HCT116 (cell line): ENCODE results near the gene CNPY2. TPM values are rescaled to one million over a fixed set of nuclear protein-coding genes. Genes with fewer than 3 reads are reported as not detected.

ENCODE experiments used
- ATAC-seq: fragments of 200-7000 bp; cut with Tn5 transposase; 2 replicates; pipeline ENCODE4 v1.9.1; 2020; ENCODE audit warnings: mild to moderate bottlenecking, moderate library complexity
- BruUV-seq: library from RNA; stranded (reverse); fragments of 400-500 nt; replicated peaks from 2 replicates; lab custom pipeline; 2021; lab: Mats Ljungman, UMichigan
- CTCF ChIA-PET: fragments of 300-600 bp; sonication (Branson Sonifier 250); formaldehyde crosslinking; loops from one replicate; lab custom pipeline; 2021; ENCODE audit warnings: antibody characterized with exemption; lab: Charles Lee
- POLR2A ChIA-PET: fragments of 300-600, 350-600 bp; sonication (Branson Sonifier 250); formaldehyde crosslinking; loops from one replicate; lab custom pipeline; 2021; ENCODE audit warnings: antibody characterized with exemption; lab: Charles Lee
- RAD21 ChIA-PET, 2 experiments: fragments of 300-600 bp; sonication (Branson Sonifier 250); formaldehyde crosslinking; loops; one replicate each; lab custom pipeline; 2023; ENCODE audit warnings: low total read pairs in 2 of 2; ENCODE audit not compliant: uncharacterized antibody in 2 of 2, unreplicated experiment in 2 of 2, low non-redundant PET in 1 of 2; lab: Charles Lee
- DNase-seq: peaks from one replicate; pipeline ENCODE4 v3.0.0-alpha.2; 2010; ENCODE audit warnings: low read depth, low spot score
- H2AFZ ChIP-seq: fragments of 200-600 bp; shearing (Covaris generic), sonication (generic); 2 replicates; pipeline ENCODE4 v1.6.1; 2017; ENCODE audit warnings: low read depth, mixed run types, mixed read lengths, antibody characterized with exemption, low read length; ENCODE audit not compliant: poor library complexity, severe bottlenecking
- H3K27ac ChIP-seq: 2 replicates; pipeline ENCODE4 v1.5.1; 2012; ENCODE audit warnings: low read depth, low read length
- H3K27me3 ChIP-seq: fragments of 200-600 bp; sonication (generic); 2 replicates; pipeline ENCODE4 v1.6.1; 2016; ENCODE audit warnings: mixed run types, low read length, mixed read lengths; ENCODE audit not compliant: insufficient read depth
- H3K36me3 ChIP-seq, 2 experiments: fragments of 200-500 bp in 1 of 2; fragments of 200-600 bp in 1 of 2; sonication (Bioruptor generic) in 1 of 2; sonication (generic) in 1 of 2; 2 replicates each; pipeline versions ENCODE4 v1.5.1 to v1.6.1; 2014 to 2016; ENCODE audit warnings: low read length in 2 of 2, inconsistent platforms in 1 of 2, mixed read lengths in 1 of 2, mixed run types in 1 of 2; ENCODE audit not compliant: insufficient read depth in 2 of 2, control insufficient read depth in 1 of 2
- H3K4me1 ChIP-seq, 2 experiments: fragments of 200-600 bp in 1 of 2; sonication (generic) in 1 of 2; 2 replicates each; pipeline versions ENCODE4 v1.5.1 to v1.6.1; 2012 to 2017; ENCODE audit warnings: low read length in 2 of 2, inconsistent platforms in 1 of 2, mild to moderate bottlenecking in 1 of 2, mixed read lengths in 1 of 2, mixed run types in 1 of 2, moderate library complexity in 1 of 2; ENCODE audit not compliant: insufficient read depth in 2 of 2, control insufficient read depth in 1 of 2
- H3K4me2 ChIP-seq: fragments of 200-600 bp; sonication (generic); 2 replicates; pipeline ENCODE4 v1.6.1; 2017; ENCODE audit warnings: mixed run types, low read length, mixed read lengths
- H3K4me3 ChIP-seq, 2 experiments: fragments of 200-600 bp in 1 of 2; sonication (generic) in 1 of 2; replicated peaks in 1 of 2; 2 replicates each; pipeline ENCODE4 v1.5.1; 2011 to 2016; ENCODE audit warnings: low read length in 2 of 2, control low read depth in 1 of 2, low read depth in 1 of 2, mild to moderate bottlenecking in 1 of 2, mixed read lengths in 1 of 2, mixed run types in 1 of 2
- H3K79me2 ChIP-seq: fragments of 200-600 bp; sonication (generic); 2 replicates; pipeline ENCODE4 v1.6.1; 2017; ENCODE audit warnings: mild to moderate bottlenecking, mixed run types, low read length, moderate library complexity, mixed read lengths; ENCODE audit not compliant: insufficient read depth
- H3K9ac ChIP-seq: fragments of 200-600 bp; sonication (generic); 2 replicates; pipeline ENCODE4 v1.6.1; 2016; ENCODE audit warnings: low read length, mixed read lengths
- H3K9me2 ChIP-seq: fragments of 200-600 bp; sonication (generic), shearing (Covaris generic); 2 replicates; pipeline ENCODE4 v1.6.1; 2017; ENCODE audit warnings: mixed run types, mild to moderate bottlenecking, moderate library complexity; ENCODE audit not compliant: insufficient read depth
- H3K9me3 ChIP-seq, 2 experiments: fragments of 200-500 bp in 1 of 2; fragments of 200-600 bp in 1 of 2; sonication (Bioruptor generic) in 1 of 2; sonication (generic) in 1 of 2; 2 replicates each; pipeline ENCODE4 v1.6.1; 2014 to 2017; ENCODE audit warnings: low read length in 2 of 2, mixed read lengths in 2 of 2, inconsistent platforms in 1 of 2, low read depth in 1 of 2, mild to moderate bottlenecking in 1 of 2, mixed run types in 1 of 2, moderate library complexity in 1 of 2; ENCODE audit not compliant: control insufficient read depth in 1 of 2, insufficient read depth in 1 of 2
- H4K20me1 ChIP-seq: fragments of 200-600 bp; sonication (generic), shearing (Covaris generic); 2 replicates; pipeline ENCODE4 v1.6.1; 2017; ENCODE audit warnings: mixed run types, mild to moderate bottlenecking, moderate library complexity; ENCODE audit not compliant: insufficient read depth
- CBX3 ChIP-seq: IDR thresholded peaks from 2 replicates; pipeline ENCODE4 v1.6.1; 2012; ENCODE audit warnings: low read depth
- CEBPB ChIP-seq: IDR thresholded peaks from 2 replicates; pipeline ENCODE4 v1.6.1; 2012; ENCODE audit warnings: low read depth
- EGR1 ChIP-seq: IDR thresholded peaks from 2 replicates; pipeline ENCODE4 v1.6.1; 2012; ENCODE audit warnings: low read depth
- EZH2 ChIP-seq: fragments of 200-600 bp; sonication (generic); IDR thresholded peaks from 2 replicates; pipeline ENCODE4 v1.6.1; 2017; ENCODE audit warnings: antibody characterized with exemption, mixed run types
- POLR2A ChIP-seq: IDR thresholded peaks from 2 replicates; pipeline ENCODE4 v1.7.0; 2011; ENCODE audit warnings: borderline replicate concordance; ENCODE audit not compliant: insufficient read depth, insufficient read length; ENCODE audit errors: extremely low read depth
- SIN3A ChIP-seq: IDR thresholded peaks from 2 replicates; pipeline ENCODE4 v1.6.1; 2012; ENCODE audit warnings: low read depth
- SP1 ChIP-seq: IDR thresholded peaks from 2 replicates; pipeline ENCODE4 v1.6.1; 2012; ENCODE audit warnings: low read depth
- SRF ChIP-seq: IDR thresholded peaks from 2 replicates; pipeline ENCODE4 v1.6.1; 2012; ENCODE audit warnings: low read depth
- ZBTB33 ChIP-seq: IDR thresholded peaks from 2 replicates; pipeline ENCODE4 v1.6.1; 2011; ENCODE audit warnings: mild to moderate bottlenecking, low read length, moderate library complexity; ENCODE audit not compliant: insufficient replicate concordance; ENCODE audit errors: extremely low read depth
- ZNF274 ChIP-seq: fragments of 200-500 bp; sonication (Bioruptor generic); IDR thresholded peaks from 2 replicates; pipeline ENCODE4 v1.6.1; 2014; ENCODE audit warnings: mild to moderate bottlenecking, low read depth, low read length, inconsistent platforms
- intact Hi-C: fragments of 100-400 bp; cut with micrococcal nuclease; formaldehyde crosslinking; loops from 2 replicates; pipeline ENCODE4 v1.10.0; 2022
- total RNA-seq: library from RNA; stranded (reverse); gene quantifications from one replicate; pipeline ENCODE4 v1.2.1, GENCODE V29; 2021; ENCODE audit not compliant: unreplicated experiment

CNPY2 gene
- total RNA-seq, 1 experiment from 2014 or later: 109 TPM

GRCh38 chr12:56307221-56307965, 8.4 kb downstream of the CNPY2 start:
- Histone ChIP-seq H3K4me1 (peaks cover 5 to 6% of the 10 kb centered on the region in 2 experiments; a peak in 2 of 4 replicates), H3K79me2 (0 out of 2 replicates have a peak, but pooled peaks cover 7% of the 10 kb centered on the region), H3K4me3 (no peak overlapping the region), H3K4me2 (no peak overlapping the region), H3K9ac (no peak overlapping the region), H3K9me2 (no peaks in the 10 kb centered on the region), H3K36me3 (peaks cover 20 to 21% of the 10 kb centered on the region in 2 experiments; a peak in 3 of 4 replicates), H3K27me3 (no peaks in the 10 kb centered on the region), H2AFZ (no peak overlapping the region), H3K27ac (no peak overlapping the region), H3K9me3 (no peaks in the 10 kb centered on the region), H4K20me1 (no peaks in the 10 kb centered on the region)
- ChIA-PET RAD21 (no interaction called here), POLR2A (no interaction called here), CTCF (interaction anchor here (1.2 kb wide), 1 partner anchor 157 kb away, joined by 3 read pairs; no protein-coding TSS in a partner anchor)
- BruUV-seq: no TSS peak
- ATAC-seq (no peak), DNase-seq (no peak)
- intact Hi-C loops: no loop called here
- TF ChIP-seq SRF: no peak
- no peak for TF ChIP-seq ZNF274
- TF ChIP-seq EGR1: no peak
- TF ChIP-seq SP1: no peak
- TF ChIP-seq CBX3: no peak
- TF ChIP-seq POLR2A: no peak
- no peak for TF ChIP-seq ZBTB33
- TF ChIP-seq EZH2: no peak
- no peak for TF ChIP-seq SIN3A
- no peak for TF ChIP-seq CEBPB
